HepG2 (cell line): ENCODE data around the gene S100A7. TPM values are rescaled to one million over a fixed set of nuclear protein-coding genes. Genes with fewer than 3 reads are reported as not detected.
"Not testable (repeated sequence)": the region's sequence is repeated elsewhere in the genome, so short reads cannot be mapped to it uniquely, and the experiment has no call there.

Source experiments
- ATAC-seq: fragments of 200-7000 bp; cut with Tn5 transposase; 3 replicates; pipeline ENCODE4 v1.9.1; 2020; ENCODE audit warnings: mild to moderate bottlenecking, moderate library complexity
- BruUV-seq: library from RNA; stranded (reverse); fragments of 400-500 nt; replicated peaks from 2 replicates; lab custom pipeline; 2021; lab: Mats Ljungman, UMichigan
- CTCF ChIA-PET: fragments of 300-600 bp; formaldehyde crosslinking; extraction: SDS; loops from one replicate; lab custom pipeline; 2021; ENCODE audit warnings: low total read pairs, inconsistent platforms, low intra/inter-chr PET ratio; lab: Yijun Ruan, JAX
- POLR2A ChIA-PET: fragments of 350-600 bp; sonication (Branson Sonifier 250); formaldehyde crosslinking; loops from one replicate; lab custom pipeline; 2020; ENCODE audit warnings: antibody characterized with exemption, inconsistent platforms; lab: Yijun Ruan, JAX
- DNase-seq: peaks from one replicate; pipeline ENCODE4 v3.0.0-alpha.2; 2015; ENCODE audit warnings: low spot score
- FAIRE-seq: peaks from 3 replicates; lab custom pipeline; 2011; peaks lifted over from hg19 to GRCh38; lab: Jason Lieb, UNC
- H2AFZ ChIP-seq: one replicate; pipeline ENCODE4 v1.6.1; 2011; ENCODE audit warnings: low read length, inconsistent platforms
- H3K27ac ChIP-seq: fragments of 300-600 bp; 3 replicates; pipeline ENCODE4 v1.8.0; 2011; ENCODE audit warnings: mixed run types, mild to moderate bottlenecking, mixed read lengths, low read length, inconsistent platforms; ENCODE audit not compliant: insufficient read depth; ENCODE audit errors: extremely low read length
- H3K27me3 ChIP-seq, 2 experiments: fragments of 200-600 bp in 1 of 2; 2 replicates in 1 of 2; 3 replicates in 1 of 2; pipeline versions ENCODE4 v1.6.0 to v1.8.0; 2011; ENCODE audit warnings: low read length in 2 of 2, mild to moderate bottlenecking in 2 of 2, moderate library complexity in 2 of 2, inconsistent platforms in 1 of 2; ENCODE audit not compliant: insufficient read depth in 2 of 2, control insufficient read depth in 1 of 2
- H3K36me3 ChIP-seq, 2 experiments: fragments of 200-600 bp in 1 of 2; replicated peaks in 1 of 2; 2 replicates in 1 of 2; 3 replicates in 1 of 2; pipeline versions ENCODE4 v1.5.1 to v1.8.0; 2011; ENCODE audit warnings: low read length in 2 of 2, inconsistent platforms in 1 of 2; ENCODE audit not compliant: insufficient read depth in 2 of 2, control insufficient read depth in 1 of 2
- H3K4me1 ChIP-seq: 2 replicates; pipeline ENCODE4 v1.5.1; 2012; ENCODE audit warnings: low read length, inconsistent platforms; ENCODE audit not compliant: insufficient read depth
- H3K4me2 ChIP-seq: 2 replicates; pipeline ENCODE4 v1.6.0; 2011; ENCODE audit warnings: low read depth, low read length, inconsistent platforms
- H3K4me3 ChIP-seq, 3 experiments: fragments of 200-600 bp in 1 of 3; sonication (generic), shearing (Covaris generic) in 1 of 3; replicated peaks in 1 of 3; 2 replicates each; pipeline ENCODE4 v1.5.1; 2011 to 2016; ENCODE audit warnings: low read length in 3 of 3, inconsistent platforms in 2 of 3, low read depth in 2 of 3, mild to moderate bottlenecking in 2 of 3, control low read depth in 1 of 3, mixed read lengths in 1 of 3; ENCODE audit not compliant: insufficient read depth in 1 of 3
- H3K79me2 ChIP-seq: one replicate; pipeline ENCODE4 v1.6.1; 2011; ENCODE audit warnings: low read length, inconsistent platforms; ENCODE audit not compliant: insufficient read depth
- H3K9ac ChIP-seq: 2 replicates; pipeline ENCODE4 v1.6.0; 2011; ENCODE audit warnings: mild to moderate bottlenecking, low read depth, low read length, inconsistent platforms; ENCODE audit not compliant: insufficient read depth
- H3K9me3 ChIP-seq: 2 replicates; pipeline ENCODE4 v1.5.1; 2012; ENCODE audit warnings: mild to moderate bottlenecking, low read length
- H4K20me1 ChIP-seq: 2 replicates; pipeline ENCODE4 v1.6.0; 2011; ENCODE audit warnings: inconsistent platforms, mild to moderate bottlenecking, low read length, moderate library complexity; ENCODE audit not compliant: insufficient read depth
- DZIP1 ChIP-seq: sonication (generic); formaldehyde crosslinking; IDR thresholded peaks from 2 replicates; pipeline ENCODE4 v1.5.0; 2020; ENCODE audit warnings: mild to moderate bottlenecking, missing genetic modification reagents
- HMG20A ChIP-seq: IDR thresholded peaks from 2 replicates; pipeline ENCODE4 v1.6.1; 2016; ENCODE audit warnings: borderline replicate concordance
- KDM5A ChIP-seq: fragments of 200-600 bp; sonication (generic); IDR thresholded peaks from 2 replicates; pipeline ENCODE4 v1.7.0; 2018; ENCODE audit warnings: antibody characterized with exemption, mild to moderate bottlenecking, low read length, borderline replicate concordance
- REL ChIP-seq: sonication (generic); formaldehyde crosslinking; conservative IDR thresholded peaks from 2 replicates; pipeline ENCODE4 v1.8.0; 2022; ENCODE audit warnings: mild to moderate bottlenecking, missing genetic modification reagents, moderate library complexity
- SIX4 ChIP-seq: sonication (generic); formaldehyde crosslinking; IDR thresholded peaks from 2 replicates; pipeline ENCODE4 v1.4.0; 2020; ENCODE audit warnings: missing genetic modification reagents
- ZNF275 ChIP-seq: sonication (generic); formaldehyde crosslinking; IDR thresholded peaks from 2 replicates; pipeline ENCODE4 v1.8.0; 2022; ENCODE audit warnings: missing genetic modification reagents, mild to moderate bottlenecking, inconsistent platforms, borderline replicate concordance
- ZNF33B ChIP-seq: sonication (generic); formaldehyde crosslinking; IDR thresholded peaks from 2 replicates; pipeline ENCODE4 v1.5.1; 2020; ENCODE audit warnings: mild to moderate bottlenecking, missing genetic modification reagents
- ZNF615 ChIP-seq: sonication (generic); formaldehyde crosslinking; IDR thresholded peaks from 2 replicates; pipeline ENCODE4 v1.5.0; 2020; ENCODE audit warnings: mild to moderate bottlenecking, missing genetic modification reagents, borderline replicate concordance
- ZNF879 ChIP-seq: sonication (generic); formaldehyde crosslinking; IDR thresholded peaks from 2 replicates; pipeline ENCODE4 v1.8.1; 2023; ENCODE audit warnings: missing genetic modification reagents
- WGBS: methylation state at CpG from one replicate; pipeline ENCODE4 v1.1.6; 2017; ENCODE audit warnings: low lambda C conversion rate; 5-methylcytosine and 5-hydroxymethylcytosine counted together
- in situ Hi-C: cut with HindIII; loops from 2 replicates; pipeline ENCODE4 v1.10.0; 2017; ENCODE audit warnings: low pct_unique_long_range_greater_than_20kb; ENCODE audit not compliant: extremely low pct_ligation_motif_present
- intact Hi-C: fragments of 100-400 bp; cut with micrococcal nuclease; formaldehyde crosslinking; loops from one replicate; pipeline ENCODE4 v1.10.0; 2022; ENCODE audit not compliant: unreplicated experiment
- polyA plus RNA-seq, 8 experiments: library from polyadenylated mRNA; depleted of rRNA in 3 of 8; stranded (reverse) in 7 of 8; unstranded in 1 of 8; fragments of >200 nt; fragmentation: Illumina TruSeq in 4 of 8; extraction: Trizol in 4 of 8; gene quantifications; 2 replicates each; pipeline versions ENCODE4 v1.2.1 to v1.2.3, GENCODE V29; 2011 to 2016; ENCODE audit warnings: low read depth in 4 of 8, missing spikeins in 1 of 8, mixed read lengths in 1 of 8; ENCODE audit not compliant: insufficient read depth in 1 of 8
- total RNA-seq, 5 experiments: library from RNA; depleted of rRNA; stranded (reverse); fragments of >200 nt; fragmentation: Illumina TruSeq; extraction: Trizol; gene quantifications; 2 replicates each; pipeline ENCODE4 v1.2.3, GENCODE V29; 2016; ENCODE audit warnings: low read depth in 1 of 5
- TF ChIP-seq, protein P1 (sequence below): sonication (generic); formaldehyde crosslinking; IDR thresholded peaks from 2 replicates; pipeline ENCODE4 v1.4.0; 2020; ENCODE audit warnings: missing genetic modification reagents

The S100A7 gene
- total and polyA plus RNA-seq, 2 of the 13 experiments (the other 11 are each of a cell fraction or from before 2014, with no cell fraction given), result not detected

DNA sequence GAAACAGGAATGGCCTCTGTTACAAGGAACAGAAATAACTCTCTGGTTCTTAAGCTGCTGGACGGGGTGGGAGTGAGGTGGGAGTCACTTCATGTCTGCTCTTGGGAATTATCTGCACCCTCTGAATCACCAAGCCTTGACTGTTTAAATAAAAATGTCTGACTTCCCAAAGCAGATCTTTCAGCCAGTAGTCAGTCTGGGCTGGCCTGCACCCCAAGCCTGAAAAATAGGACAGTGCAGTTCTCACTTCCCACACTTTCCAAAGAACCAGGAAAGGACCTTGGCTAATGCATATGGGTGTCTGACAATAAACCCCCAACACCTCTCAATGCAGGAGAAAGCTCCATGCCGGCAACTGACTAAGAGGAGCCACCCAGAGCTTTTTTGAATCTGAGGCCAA, 796 bp downstream of the S100A7 start (continued):
- TF ChIP-seq ZNF275 (CRISPR knock-in tag) (no peak), SIX4 (no peak), ZNF33B (CRISPR knock-in tag) (no peak)

DNA sequence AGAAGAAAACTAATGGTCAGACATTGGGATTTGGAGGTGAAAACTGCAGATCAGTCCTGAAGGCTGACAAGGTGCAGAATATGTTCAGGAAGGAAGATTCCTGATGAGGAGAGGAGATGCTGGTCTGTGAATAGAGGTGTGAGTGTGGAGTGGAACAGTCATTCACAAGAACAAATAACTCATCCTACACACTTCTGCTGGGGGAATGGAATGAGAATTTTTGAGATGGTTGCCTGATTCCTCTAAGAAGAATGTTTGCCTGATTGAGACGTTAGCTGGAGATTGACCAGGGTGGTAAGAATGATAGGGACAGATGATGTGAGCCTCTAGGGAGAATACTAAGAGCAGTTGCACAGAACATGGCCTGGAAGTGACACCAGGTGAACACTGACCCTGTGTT, 4.1 kb downstream of the S100A7 start:
- in situ Hi-C loops (no loop called here), intact Hi-C loops (no loop called here)
- Histone ChIP-seq H3K9me3 (no peaks in the 10 kb centered on the region), H3K36me3 (no peaks in the 10 kb centered on the region), H3K79me2 (no peaks in the 10 kb centered on the region), H3K27me3 (peaks cover 3 to 7% of the 10 kb centered on the region in 2 experiments; a peak in 3 of 5 replicates), H3K4me2 (no peak overlapping the region), H3K27ac (no peak overlapping the region), H4K20me1 (no peaks in the 10 kb centered on the region), H3K4me1 (no peaks in the 10 kb centered on the region), H3K4me3 (no peak overlapping the region)
- ATAC-seq (no peak), FAIRE-seq (no peak)
- no TSS peak for BruUV-seq
- ChIA-PET CTCF (no interaction called here), POLR2A (no interaction called here)
- WGBS, result 0% methylated on average over 1 of the region's 1 CpG
- TF ChIP-seq HMG20A (CRISPR knock-in tag), result no peak
- no peak for TF ChIP-seq ZNF615 (CRISPR knock-in tag)
- TF ChIP-seq REL (CRISPR knock-in tag), result no peak
- no peak for TF ChIP-seq ZNF879 (CRISPR knock-in tag)
- TF ChIP-seq, protein P1, sequence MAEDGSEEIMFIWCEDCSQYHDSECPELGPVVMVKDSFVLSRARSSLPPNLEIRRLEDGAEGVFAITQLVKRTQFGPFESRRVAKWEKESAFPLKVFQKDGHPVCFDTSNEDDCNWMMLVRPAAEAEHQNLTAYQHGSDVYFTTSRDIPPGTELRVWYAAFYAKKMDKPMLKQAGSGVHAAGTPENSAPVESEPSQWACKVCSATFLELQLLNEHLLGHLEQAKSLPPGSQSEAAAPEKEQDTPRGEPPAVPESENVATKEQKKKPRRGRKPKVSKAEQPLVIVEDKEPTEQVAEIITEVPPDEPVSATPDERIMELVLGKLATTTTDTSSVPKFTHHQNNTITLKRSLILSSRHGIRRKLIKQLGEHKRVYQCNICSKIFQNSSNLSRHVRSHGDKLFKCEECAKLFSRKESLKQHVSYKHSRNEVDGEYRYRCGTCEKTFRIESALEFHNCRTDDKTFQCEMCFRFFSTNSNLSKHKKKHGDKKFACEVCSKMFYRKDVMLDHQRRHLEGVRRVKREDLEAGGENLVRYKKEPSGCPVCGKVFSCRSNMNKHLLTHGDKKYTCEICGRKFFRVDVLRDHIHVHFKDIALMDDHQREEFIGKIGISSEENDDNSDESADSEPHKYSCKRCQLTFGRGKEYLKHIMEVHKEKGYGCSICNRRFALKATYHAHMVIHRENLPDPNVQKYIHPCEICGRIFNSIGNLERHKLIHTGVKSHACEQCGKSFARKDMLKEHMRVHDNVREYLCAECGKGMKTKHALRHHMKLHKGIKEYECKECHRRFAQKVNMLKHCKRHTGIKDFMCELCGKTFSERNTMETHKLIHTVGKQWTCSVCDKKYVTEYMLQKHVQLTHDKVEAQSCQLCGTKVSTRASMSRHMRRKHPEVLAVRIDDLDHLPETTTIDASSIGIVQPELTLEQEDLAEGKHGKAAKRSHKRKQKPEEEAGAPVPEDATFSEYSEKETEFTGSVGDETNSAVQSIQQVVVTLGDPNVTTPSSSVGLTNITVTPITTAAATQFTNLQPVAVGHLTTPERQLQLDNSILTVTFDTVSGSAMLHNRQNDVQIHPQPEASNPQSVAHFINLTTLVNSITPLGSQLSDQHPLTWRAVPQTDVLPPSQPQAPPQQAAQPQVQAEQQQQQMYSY (CRISPR knock-in tag), result no peak
- TF ChIP-seq DZIP1 (CRISPR knock-in tag), result no peak
- no peak for TF ChIP-seq KDM5A
- TF ChIP-seq, all 625 proteins: peak for 0
- Histone ChIP-seq H2AFZ (no peak overlapping the region), H3K9ac (no peak overlapping the region)
- DNase-seq, result no peak

DNA sequence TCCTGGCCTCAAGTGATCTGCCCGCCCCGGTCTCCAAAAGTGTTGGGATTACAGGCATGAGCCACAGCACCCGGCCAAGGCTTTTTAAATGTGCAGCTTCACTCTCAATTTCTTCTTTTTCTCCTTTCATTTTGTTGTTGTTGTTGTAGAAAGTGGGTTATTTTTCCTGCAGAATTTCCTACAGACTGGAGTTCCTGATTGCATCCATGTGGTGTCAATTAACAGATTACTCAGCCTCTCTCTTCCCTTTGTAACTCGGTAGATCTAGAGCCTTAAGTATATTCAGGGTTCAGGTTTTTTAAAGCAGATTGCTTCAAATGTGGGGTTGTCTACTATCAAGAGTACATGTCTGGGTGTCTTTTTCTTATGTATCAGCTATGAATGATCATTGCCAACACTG, 11.6 kb downstream of the S100A7 start:
- not testable (repeated sequence) for FAIRE-seq

More for the DNA sequence above, 11.6 kb downstream of the S100A7 start:
- H3K4me2 ChIP-seq, CTCF ChIA-PET, H3K9ac ChIP-seq, H4K20me1 ChIP-seq, H3K27ac ChIP-seq, in situ Hi-C loops, H3K9me3 ChIP-seq, H3K79me2 ChIP-seq, DNase-seq, intact Hi-C loops, H3K36me3 ChIP-seq, BruUV-seq, H3K27me3 ChIP-seq, POLR2A ChIA-PET, H3K4me3 ChIP-seq, H3K4me1 ChIP-seq, H2AFZ ChIP-seq, ATAC-seq: not testable (repeated sequence)
- 42% methylated on average over 4 of the region's 4 CpGs for WGBS
